Neural progenitor cell (in vitro differentiated cells): ENCODE data around the gene ORM1. TPM values are rescaled to one million over a fixed set of nuclear protein-coding genes. Genes with fewer than 3 reads are reported as not detected.

Experiments used
- DNase-seq: peaks from one replicate; pipeline ENCODE4 v3.0.0-alpha.2; 2016; ENCODE audit warnings: low spot score
- H2AFZ ChIP-seq: fragments of 200-600 bp; sonication (generic); replicated peaks from 2 replicates; pipeline ENCODE4 v1.6.1; 2016; ENCODE audit warnings: antibody characterized with exemption
- H3F3A ChIP-seq: fragments of 200-600 bp; sonication (generic); 2 replicates; pipeline ENCODE4 v1.6.1; 2016; ENCODE audit warnings: antibody characterized with exemption, low read depth
- H3K27ac ChIP-seq: fragments of 200-600 bp; sonication (generic); 2 replicates; pipeline ENCODE4 v1.5.1; 2016; ENCODE audit warnings: mild to moderate bottlenecking
- H3K27me3 ChIP-seq: fragments of 200-600 bp; sonication (generic); 2 replicates; pipeline ENCODE4 v1.6.1; 2016; ENCODE audit warnings: mild to moderate bottlenecking, moderate library complexity
- H3K36me3 ChIP-seq: fragments of 200-600 bp; sonication (generic); 2 replicates; pipeline ENCODE4 v1.5.1; 2016
- H3K4me1 ChIP-seq: fragments of 200-600 bp; sonication (generic); 2 replicates; pipeline ENCODE4 v1.6.1; 2016; ENCODE audit warnings: mixed run types
- H3K4me2 ChIP-seq: fragments of 200-600 bp; sonication (generic); 2 replicates; pipeline ENCODE4 v1.6.1; 2016
- H3K4me3 ChIP-seq: fragments of 200-600 bp; sonication (generic); 2 replicates; pipeline ENCODE4 v1.5.1; 2016
- H3K79me2 ChIP-seq: fragments of 200-600 bp; sonication (generic); 2 replicates; pipeline ENCODE4 v1.6.1; 2016; ENCODE audit warnings: low read depth
- H3K9ac ChIP-seq: fragments of 200-600 bp; sonication (generic); 2 replicates; pipeline ENCODE4 v1.6.1; 2016
- H3K9me3 ChIP-seq: fragments of 200-600 bp; sonication (generic); 2 replicates; pipeline ENCODE4 v1.5.1; 2016; ENCODE audit warnings: low read depth
- H4K20me1 ChIP-seq: fragments of 200-600 bp; sonication (generic); 2 replicates; pipeline ENCODE4 v1.6.1; 2016; ENCODE audit warnings: low read depth
- H3K27ac Mint-ChIP-seq: 3 replicates; pipeline ENCODE4 v1.8.0; 2021; ENCODE audit warnings: mixed read lengths
- H3K27me3 Mint-ChIP-seq: 2 replicates; pipeline ENCODE4 v1.8.0; 2022; ENCODE audit warnings: low read depth, mild to moderate bottlenecking, inconsistent platforms, moderate library complexity, mixed read lengths; ENCODE audit not compliant: insufficient read depth
- H3K36me3 Mint-ChIP-seq: 3 replicates; pipeline ENCODE4 v1.8.0; 2021; ENCODE audit warnings: mixed read lengths
- H3K4me1 Mint-ChIP-seq: 3 replicates; pipeline ENCODE4 v1.8.0; 2021; ENCODE audit warnings: mixed read lengths
- H3K4me3 Mint-ChIP-seq: 3 replicates; pipeline ENCODE4 v1.8.0; 2021; ENCODE audit warnings: mild to moderate bottlenecking, moderate library complexity, mixed read lengths
- H3K9me3 Mint-ChIP-seq: 3 replicates; pipeline ENCODE4 v1.8.0; 2020; ENCODE audit warnings: mixed read lengths
- CTCF ChIP-seq: fragments of 200-600 bp; sonication (generic); IDR thresholded peaks from 2 replicates; pipeline ENCODE4 v1.5.1; 2017; ENCODE audit warnings: antibody characterized with exemption, mild to moderate bottlenecking
- EZH2 ChIP-seq: fragments of 200-600 bp; sonication (generic); IDR thresholded peaks from 2 replicates; pipeline ENCODE4 v1.6.1; 2017; ENCODE audit warnings: antibody characterized with exemption, mild to moderate bottlenecking, moderate library complexity
- EZH2phosphoT487 ChIP-seq: fragments of 200-600 bp; sonication (generic); IDR thresholded peaks from 2 replicates; pipeline ENCODE4 v1.6.1; 2017; ENCODE audit warnings: antibody characterized with exemption
- total RNA-seq: library from RNA; depleted of rRNA; stranded (reverse); fragments of >200 nt; gene quantifications from 2 replicates; pipeline ENCODE4 v1.2.3, GENCODE V29; 2015; ENCODE audit warnings: low replicate concordance

The ORM1 gene
- total RNA-seq, 1 donor from 2014 or later = not detected

- peaks cover 11% of the 10 kb centered on the region for H3K27me3 Mint-ChIP-seq
- no peak overlapping the region for H3K27ac ChIP-seq
- H2AFZ ChIP-seq = no peak overlapping the region
- H3K79me2 ChIP-seq = no peaks in the 10 kb centered on the region
- no peaks in the 10 kb centered on the region for H3K9me3 Mint-ChIP-seq
- TF ChIP-seq EZH2phosphoT487 = no peak
- no peak for TF ChIP-seq EZH2
- no peaks in the 10 kb centered on the region for H4K20me1 ChIP-seq
- no peak overlapping the region for H3K4me2 ChIP-seq
- no peaks in the 10 kb centered on the region for H3K4me1 Mint-ChIP-seq
- no peak overlapping the region for H3K4me3 ChIP-seq
- no peak for DNase-seq
- H3K4me3 Mint-ChIP-seq = no peak overlapping the region
- no peaks in the 10 kb centered on the region for H3K4me1 ChIP-seq
- H3K9me3 ChIP-seq = no peaks in the 10 kb centered on the region
- no peak overlapping the region for H3K27ac Mint-ChIP-seq
- H3K27me3 ChIP-seq = no peaks in the 10 kb centered on the region
- no peaks in the 10 kb centered on the region for H3K36me3 ChIP-seq
- H3K36me3 Mint-ChIP-seq = peaks cover 24% of the 10 kb centered on the region
- H3F3A ChIP-seq = no peaks in the 10 kb centered on the region
- H3K9ac ChIP-seq = no peak overlapping the region
Measured at GRCh38 chr9:114357911-114358328, 35.0 kb downstream of the ORM1 start.

GRCh38 chr9:114359801-114360200 is 36.9 kb downstream of the ORM1 start:
- H3K27ac Mint-ChIP-seq = no peak overlapping the region
- H3K27ac ChIP-seq = no peak overlapping the region
- H3K36me3 Mint-ChIP-seq = peaks cover 28% of the 10 kb centered on the region
- no peaks in the 10 kb centered on the region for H3F3A ChIP-seq
- no peaks in the 10 kb centered on the region for H3K4me1 ChIP-seq
- peaks cover 13% of the 10 kb centered on the region for H3K27me3 Mint-ChIP-seq
- no peak overlapping the region for H2AFZ ChIP-seq
- no peaks in the 10 kb centered on the region for H3K9me3 ChIP-seq
- no peak overlapping the region for H3K4me3 ChIP-seq
- no peaks in the 10 kb centered on the region for H4K20me1 ChIP-seq
- TF ChIP-seq EZH2 = no peak
- TF ChIP-seq CTCF = no peak
- TF ChIP-seq EZH2phosphoT487 = no peak
- no peak overlapping the region for H3K4me2 ChIP-seq
- H3K9me3 Mint-ChIP-seq = no peaks in the 10 kb centered on the region
- no peaks in the 10 kb centered on the region for H3K27me3 ChIP-seq
- no peak overlapping the region for H3K9ac ChIP-seq
- no peaks in the 10 kb centered on the region for H3K79me2 ChIP-seq
- DNase-seq = no peak
- H3K4me1 Mint-ChIP-seq = no peaks in the 10 kb centered on the region
- H3K36me3 ChIP-seq = no peaks in the 10 kb centered on the region
- H3K4me3 Mint-ChIP-seq = no peak overlapping the region

- no peak overlapping the region for H3K9ac ChIP-seq
- Mint-ChIP-seq H3K27ac (no peak overlapping the region), H3K36me3 (peaks cover 26% of the 10 kb centered on the region), H3K27me3 (peaks cover 13% of the 10 kb centered on the region), H3K4me1 (no peaks in the 10 kb centered on the region), H3K9me3 (no peaks in the 10 kb centered on the region), H3K4me3 (no peak overlapping the region)
- no peaks in the 10 kb centered on the region for H3K9me3 ChIP-seq
- H3K4me3 ChIP-seq = no peak overlapping the region
- no peak overlapping the region for H3K4me2 ChIP-seq
- H3K27me3 ChIP-seq = no peaks in the 10 kb centered on the region
- no peaks in the 10 kb centered on the region for H3K4me1 ChIP-seq
- TF ChIP-seq EZH2 (no peak), CTCF (no peak), EZH2phosphoT487 (no peak)
- no peaks in the 10 kb centered on the region for H3K36me3 ChIP-seq
- no peaks in the 10 kb centered on the region for H4K20me1 ChIP-seq
- DNase-seq = no peak
- no peaks in the 10 kb centered on the region for H3K79me2 ChIP-seq
- H3F3A ChIP-seq = no peaks in the 10 kb centered on the region
- no peak overlapping the region for H3K27ac ChIP-seq
- H2AFZ ChIP-seq = no peak overlapping the region
Measured at GRCh38 chr9:114361542-114361941, 38.6 kb downstream of the ORM1 start.

- H3K36me3 Mint-ChIP-seq = peaks cover 24% of the 10 kb centered on the region
- H3K9me3 Mint-ChIP-seq = no peaks in the 10 kb centered on the region
- H3K4me3 ChIP-seq = no peak overlapping the region
- H3K9me3 ChIP-seq = no peaks in the 10 kb centered on the region
- H3K36me3 ChIP-seq = no peaks in the 10 kb centered on the region
- no peaks in the 10 kb centered on the region for H3K4me1 ChIP-seq
- no peaks in the 10 kb centered on the region for H3K27me3 ChIP-seq
- no peak overlapping the region for H3K9ac ChIP-seq
- H3K79me2 ChIP-seq = no peaks in the 10 kb centered on the region
- no peaks in the 10 kb centered on the region for H4K20me1 ChIP-seq
- no peak for DNase-seq
- no peaks in the 10 kb centered on the region for H3F3A ChIP-seq
- no peak overlapping the region for H3K27ac Mint-ChIP-seq
- no peak overlapping the region for H3K4me3 Mint-ChIP-seq
- no peaks in the 10 kb centered on the region for H3K4me1 Mint-ChIP-seq
- no peak overlapping the region for H3K27ac ChIP-seq
- peaks cover 12% of the 10 kb centered on the region for H3K27me3 Mint-ChIP-seq
- H2AFZ ChIP-seq = no peak overlapping the region
- TF ChIP-seq EZH2phosphoT487 = no peak
- H3K4me2 ChIP-seq = no peak overlapping the region
Measured at GRCh38 chr9:114362394-114362793, 39.5 kb downstream of the ORM1 start.
